Natural killer cell treated with Interleukin-12 subunit alpha and Interleukin-12 subunit beta and Interleukin-15 and Interleukin-18, amount 100 ng/mL, for 72 hours (primary cell): ENCODE results near the gene RPUSD1. TPM values are rescaled to one million over a fixed set of nuclear protein-coding genes. Genes with fewer than 3 reads are reported as not detected.
A peak's percentile ranks its signal among the peaks of the same experiment; 100 is the strongest.

ENCODE experiments used
- ATAC-seq, 2 donors: fragments of 150-1000 bp; cut with Tn5 transposase in 1 of 2; sonication (Bioruptor Pico), chemical (Tn5 transposase) in 1 of 2; 2 replicates each; pipeline ENCODE4 v1.10.0; 2021
- DNase-seq: peaks from one replicate; pipeline ENCODE4 v3.0.0; 2022; ENCODE audit warnings: low spot score
- H3K27ac Mint-ChIP-seq, 2 donors: 1 replicate in 1 of 2; 2 replicates in 1 of 2; pipeline ENCODE4 v1.8.0; 2022; ENCODE audit warnings: mixed read lengths in 2 of 2, mild to moderate bottlenecking in 1 of 2, moderate library complexity in 1 of 2
- H3K27me3 Mint-ChIP-seq, 2 donors: 1 replicate in 1 of 2; 2 replicates in 1 of 2; pipeline ENCODE4 v1.8.0; 2022; ENCODE audit warnings: mixed read lengths in 2 of 2
- H3K36me3 Mint-ChIP-seq: one replicate; pipeline ENCODE4 v1.8.0; 2022; ENCODE audit warnings: mixed read lengths
- H3K4me1 Mint-ChIP-seq, 2 donors: 1 replicate in 1 of 2; 2 replicates in 1 of 2; pipeline ENCODE4 v1.8.0; 2022; ENCODE audit warnings: low read depth in 2 of 2, mixed read lengths in 2 of 2, mild to moderate bottlenecking in 1 of 2
- H3K4me3 Mint-ChIP-seq: one replicate; pipeline ENCODE4 v1.8.0; 2022; ENCODE audit warnings: mixed read lengths
- H3K9me3 Mint-ChIP-seq: 2 replicates; pipeline ENCODE4 v1.8.0; 2022; ENCODE audit warnings: mixed read lengths
- total RNA-seq, 2 donors: library from RNA; stranded (reverse); gene quantifications; one replicate each; pipeline ENCODE4 v1.2.3, GENCODE V29; 2022

Gene RPUSD1
- total RNA-seq, 2 donors from 2014 or later = 38.2 to 79.3 TPM

DNA sequence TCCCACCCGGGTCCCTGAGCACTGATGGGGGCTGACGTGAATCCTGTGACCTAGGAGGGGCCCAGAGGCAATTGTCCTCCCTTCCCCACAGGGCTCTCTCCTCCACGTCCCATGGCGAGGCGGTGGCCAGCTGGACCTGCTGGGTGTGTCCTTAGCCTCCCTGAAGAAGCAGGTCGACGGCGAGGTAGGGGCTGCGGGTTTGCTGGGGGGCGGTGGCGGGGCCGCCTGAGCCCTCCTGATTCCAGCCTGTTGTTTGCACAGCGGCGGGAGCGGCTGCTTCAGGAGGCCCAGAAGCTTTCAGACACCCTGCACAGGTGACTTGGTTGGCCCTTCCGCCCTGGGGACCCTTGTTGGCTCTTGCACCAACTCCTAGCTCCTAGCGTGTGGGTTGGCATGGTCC lies 1.9 kb upstream of the RPUSD1 start:
- Mint-ChIP-seq H3K9me3 (no peaks in the 10 kb centered on the region), H3K27me3 (no peaks in the 10 kb centered on the region), H3K36me3 (no peaks in the 10 kb centered on the region), H3K4me3 (peak overlapping the region; percentile 30), H3K27ac (no peak overlapping the region), H3K4me1 (peaks cover 0 to 3% of the 10 kb centered on the region in 2 donors)
- no peak for DNase-seq
- no peak for ATAC-seq

GRCh38 chr16:789191-789850 lies 1.1 kb upstream of the RPUSD1 start:
- H3K27me3 Mint-ChIP-seq = no peaks in the 10 kb centered on the region
- ATAC-seq (no peak), DNase-seq (no peak)
- peak overlapping the region; percentile 30 for H3K4me3 Mint-ChIP-seq
- H3K9me3 Mint-ChIP-seq = no peaks in the 10 kb centered on the region
- H3K36me3 Mint-ChIP-seq = no peaks in the 10 kb centered on the region
- no peak overlapping the region for H3K27ac Mint-ChIP-seq
- H3K4me1 Mint-ChIP-seq = peaks cover 0 to 3% of the 10 kb centered on the region in 2 donors

DNA sequence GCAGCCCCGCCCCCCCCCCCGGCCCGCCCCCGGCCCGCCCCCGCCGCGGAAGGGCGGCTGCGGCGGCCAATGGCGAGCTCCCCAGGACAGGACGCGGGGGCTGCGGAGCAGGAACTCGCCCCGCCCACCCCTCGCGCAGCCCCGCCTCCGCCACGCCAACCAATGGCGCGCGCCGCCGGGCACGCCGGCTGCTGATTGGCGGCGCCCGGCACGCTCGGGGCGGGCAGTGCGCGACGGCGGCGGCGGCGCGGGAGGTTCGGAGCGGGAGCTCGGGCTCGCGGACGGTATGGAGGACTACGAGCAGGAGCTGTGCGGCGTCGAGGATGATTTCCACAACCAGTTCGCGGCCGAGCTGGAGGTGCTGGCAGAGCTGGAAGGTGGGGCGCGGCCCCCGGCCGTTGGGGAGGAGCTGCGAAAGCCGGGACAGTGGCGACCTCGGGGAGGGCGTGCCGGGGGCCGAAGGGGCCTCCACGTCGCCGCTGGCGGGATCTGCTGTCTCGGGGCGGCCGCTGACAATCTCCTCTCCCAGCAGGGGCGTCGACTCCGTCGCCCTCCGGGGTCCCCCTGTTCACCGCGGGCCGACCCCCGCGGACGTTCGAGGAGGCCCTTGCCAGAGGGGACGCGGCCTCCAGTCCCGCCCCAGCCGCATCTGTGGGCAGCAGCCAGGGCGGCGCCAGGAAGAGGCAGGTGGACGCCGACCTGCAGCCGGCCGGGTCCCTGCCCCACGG lies 382 bp upstream of the RPUSD1 start, which contains the start of gene CHTF18:
Gene CHTF18 (plus strand): TSS at position 222 of the 728 bp plus-strand sequence. CDS start 65 bp downstream, at position 287.
- peak within 1 kb of the TSS; percentile 33 to 70 for H3K27ac Mint-ChIP-seq

GRCh38 chr16:787321-787966 lies 737 bp downstream of the RPUSD1 start:
- DNase-seq = no peak
- Mint-ChIP-seq H3K9me3 (no peaks in the 10 kb centered on the region), H3K27ac (peak overlapping the region; percentile 33 to 70), H3K4me3 (peak overlapping the region; percentile 83), H3K27me3 (no peaks in the 10 kb centered on the region), H3K4me1 (peaks cover 0 to 3% of the 10 kb centered on the region in 2 donors), H3K36me3 (no peaks in the 10 kb centered on the region)
- ATAC-seq = no peak

More for the DNA sequence above, 382 bp upstream of the RPUSD1 start, which contains the start of gene CHTF18:
- no peaks in the 10 kb centered on the region for H3K36me3 Mint-ChIP-seq
- DNase-seq (peak; percentile 94), ATAC-seq (peak; percentile 95 to 97)
- H3K4me1 Mint-ChIP-seq = peaks cover 0 to 3% of the 10 kb centered on the region in 2 donors
- peak within 1 kb of the TSS; percentile 83 for H3K4me3 Mint-ChIP-seq
- H3K27me3 Mint-ChIP-seq = no peaks in the 10 kb centered on the region
- H3K9me3 Mint-ChIP-seq = no peaks in the 10 kb centered on the region

- no peaks in the 10 kb centered on the region for H3K9me3 Mint-ChIP-seq
- no peak for ATAC-seq
- H3K27ac Mint-ChIP-seq = no peak overlapping the region
- H3K36me3 Mint-ChIP-seq = no peaks in the 10 kb centered on the region
- no peaks in the 10 kb centered on the region for H3K27me3 Mint-ChIP-seq
- peaks cover 0 to 3% of the 10 kb centered on the region in 2 donors for H3K4me1 Mint-ChIP-seq
- peak overlapping the region; percentile 83 for H3K4me3 Mint-ChIP-seq
- no peak for DNase-seq
Observed at GRCh38 chr16:785563-786535, 2.3 kb downstream of the RPUSD1 start.

- Mint-ChIP-seq H3K9me3 (no peaks in the 10 kb centered on the region), H3K27ac (no peak overlapping the region), H3K27me3 (no peaks in the 10 kb centered on the region), H3K4me1 (peaks cover 0 to 3% of the 10 kb centered on the region in 2 donors), H3K4me3 (no peak overlapping the region), H3K36me3 (no peaks in the 10 kb centered on the region)
- DNase-seq = no peak
- ATAC-seq = no peak
Observed at GRCh38 chr16:784431-784830, 3.8 kb downstream of the RPUSD1 start.

DNA sequence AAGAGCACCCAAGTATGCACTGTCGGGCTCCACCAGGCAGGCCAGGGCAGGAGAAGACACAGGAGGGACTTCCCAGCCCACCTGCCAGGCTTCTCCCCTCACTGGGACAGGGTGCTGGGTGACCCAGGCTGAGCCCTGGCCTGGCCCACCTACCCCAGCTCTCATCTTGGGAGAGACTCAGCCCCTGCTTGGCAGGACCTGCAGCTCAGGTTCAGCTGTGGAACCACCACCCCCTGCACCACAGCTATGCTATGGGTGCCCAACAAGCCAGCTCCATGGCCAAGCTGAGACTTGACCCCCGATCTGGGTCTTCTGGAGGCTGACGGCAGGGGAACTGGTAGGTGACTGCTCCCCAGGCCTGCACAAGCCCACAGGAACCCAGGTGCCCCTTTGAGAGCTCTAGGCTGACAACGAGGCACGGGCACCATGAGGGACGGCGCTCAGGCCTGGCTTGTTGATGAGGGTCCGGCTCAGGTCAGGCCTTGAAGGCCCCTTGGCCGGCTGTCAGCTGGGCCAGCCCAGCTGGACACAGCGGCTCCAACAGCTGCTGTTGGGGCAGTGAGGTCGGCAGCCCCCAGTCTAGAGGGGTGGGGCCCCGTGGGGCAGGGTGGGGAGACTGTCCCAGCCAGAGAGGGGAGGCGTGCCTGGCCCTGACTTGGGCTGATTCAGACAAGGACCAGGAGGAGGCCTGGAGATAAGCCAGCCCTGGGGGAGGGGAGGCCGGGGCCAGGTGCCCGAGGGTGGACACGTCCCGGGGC lies 4.6 kb downstream of the RPUSD1 start:
- Mint-ChIP-seq H3K4me3 (no peak overlapping the region), H3K27me3 (no peaks in the 10 kb centered on the region), H3K27ac (no peak overlapping the region), H3K4me1 (peaks cover 0 to 3% of the 10 kb centered on the region in 2 donors), H3K36me3 (no peaks in the 10 kb centered on the region), H3K9me3 (no peaks in the 10 kb centered on the region)
- DNase-seq = no peak
- ATAC-seq = no peak

- no peak for ATAC-seq
- no peak overlapping the region for H3K27ac Mint-ChIP-seq
- DNase-seq = no peak
- H3K4me1 Mint-ChIP-seq = peaks cover 0 to 3% of the 10 kb centered on the region in 2 donors
- H3K27me3 Mint-ChIP-seq = peaks cover 0 to under 1% of the 10 kb centered on the region in 2 donors
- no peak overlapping the region for H3K4me3 Mint-ChIP-seq
- no peaks in the 10 kb centered on the region for H3K36me3 Mint-ChIP-seq
- no peaks in the 10 kb centered on the region for H3K9me3 Mint-ChIP-seq
Observed at GRCh38 chr16:782766-783403, 5.3 kb downstream of the RPUSD1 start.

GRCh38 chr16:782258-782657 lies 5.9 kb downstream of the RPUSD1 start:
- Mint-ChIP-seq H3K27ac (no peak overlapping the region), H3K4me1 (peaks cover 0 to 2% of the 10 kb centered on the region in 2 donors)

GRCh38 chr16:781346-782010 lies 6.7 kb downstream of the RPUSD1 start:
- H3K9me3 Mint-ChIP-seq = no peaks in the 10 kb centered on the region
- H3K27ac Mint-ChIP-seq = no peak overlapping the region
- DNase-seq (no peak), ATAC-seq (no peak)
- no peaks in the 10 kb centered on the region for H3K36me3 Mint-ChIP-seq
- H3K27me3 Mint-ChIP-seq = peaks cover 0 to 3% of the 10 kb centered on the region in 2 donors
- H3K4me3 Mint-ChIP-seq = no peak overlapping the region
- H3K4me1 Mint-ChIP-seq = peaks cover 0 to 2% of the 10 kb centered on the region in 2 donors

More at GRCh38 chr16:782258-782657, 5.9 kb downstream of the RPUSD1 start:
- ATAC-seq (no peak), DNase-seq (no peak)
- Mint-ChIP-seq H3K36me3 (no peaks in the 10 kb centered on the region), H3K27me3 (peaks cover 0 to 3% of the 10 kb centered on the region in 2 donors), H3K4me3 (no peak overlapping the region), H3K9me3 (no peaks in the 10 kb centered on the region)

DNA sequence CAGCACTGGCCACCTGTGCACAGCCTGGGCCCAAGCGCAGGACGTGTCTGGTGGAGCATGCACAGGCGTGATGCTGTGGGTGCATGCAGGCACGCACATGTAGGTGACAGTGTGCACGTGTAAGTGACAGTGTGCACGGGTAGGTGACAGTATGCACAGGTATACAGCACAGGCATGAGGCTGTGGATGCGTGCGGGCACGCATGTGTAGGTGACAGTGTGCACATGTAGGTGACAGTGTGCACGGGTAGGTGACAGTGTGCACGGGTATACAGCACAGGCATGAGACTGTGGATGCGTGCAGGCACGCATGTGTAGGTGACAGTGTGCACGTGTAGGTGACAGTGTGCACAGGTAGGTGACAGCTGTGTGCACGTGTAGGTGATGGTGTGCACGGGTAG lies 7.9 kb downstream of the RPUSD1 start:
- no peaks in the 10 kb centered on the region for H3K9me3 Mint-ChIP-seq
- no peak overlapping the region for H3K4me3 Mint-ChIP-seq
- H3K27ac Mint-ChIP-seq = no peak overlapping the region
- H3K4me1 Mint-ChIP-seq = peaks cover 0 to 2% of the 10 kb centered on the region in 2 donors
- DNase-seq (no peak), ATAC-seq (no peak)
- no peaks in the 10 kb centered on the region for H3K36me3 Mint-ChIP-seq
- H3K27me3 Mint-ChIP-seq = peaks cover 0 to 3% of the 10 kb centered on the region in 2 donors

- no peak overlapping the region for H3K27ac Mint-ChIP-seq
- no peaks in the 10 kb centered on the region for H3K36me3 Mint-ChIP-seq
- H3K9me3 Mint-ChIP-seq = no peaks in the 10 kb centered on the region
Observed at GRCh38 chr16:779561-779960, 8.6 kb downstream of the RPUSD1 start.

More at GRCh38 chr16:779561-779960, 8.6 kb downstream of the RPUSD1 start:
- no peak overlapping the region for H3K4me3 Mint-ChIP-seq
- DNase-seq = no peak
- peaks cover 0 to 3% of the 10 kb centered on the region in 2 donors for H3K27me3 Mint-ChIP-seq
- ATAC-seq = no peak
- H3K4me1 Mint-ChIP-seq = peaks cover 0 to 2% of the 10 kb centered on the region in 2 donors
